Breast epithelium (tissue), 4 donors: ENCODE measurements around the gene ANK2. TPM values are rescaled to one million over a fixed set of nuclear protein-coding genes. Genes with fewer than 3 reads are reported as not detected.

Source experiments
- DNase-seq, 2 donors: peaks; one replicate each; pipeline ENCODE4 v3.0.0-alpha.2; 2019; ENCODE audit warnings: low spot score in 2 of 2
- H3K27ac ChIP-seq, 2 donors: fragments of 200-600 bp; sonication (generic) in 1 of 2; one replicate each; pipeline ENCODE4 v1.5.1; 2016 to 2019; ENCODE audit warnings: mild to moderate bottlenecking in 1 of 2
- H3K27me3 ChIP-seq, 2 donors: fragments of 200-600 bp; sonication (generic) in 1 of 2; one replicate each; pipeline versions ENCODE4 v1.5.1 to v1.6.0; 2017 to 2019; ENCODE audit warnings: control low read depth in 1 of 2, mild to moderate bottlenecking in 1 of 2
- H3K36me3 ChIP-seq: fragments of 200-600 bp; one replicate; pipeline ENCODE4 v1.5.1; 2019
- H3K4me1 ChIP-seq, 2 donors: fragments of 200-600 bp; sonication (generic); one replicate each; pipeline ENCODE4 v1.5.1; 2016 to 2019; ENCODE audit warnings: control low read depth in 1 of 2
- H3K4me3 ChIP-seq, 3 donors: fragments of 200-600 bp; sonication (generic); 1 replicate in 2 of 3; 2 replicates in 1 of 3; pipeline ENCODE4 v1.5.1; 2016 to 2019; ENCODE audit warnings: mild to moderate bottlenecking in 3 of 3, moderate library complexity in 2 of 3
- H3K9me3 ChIP-seq, 2 donors: fragments of 200-600 bp; sonication (generic) in 1 of 2; one replicate each; pipeline ENCODE4 v1.5.1; 2016 to 2019; ENCODE audit warnings: control low read depth in 1 of 2
- CTCF ChIP-seq, 3 donors: fragments of 450-650 bp; IDR thresholded peaks; one replicate each; pipeline ENCODE4 v1.5.1; 2016 to 2017; ENCODE audit warnings: antibody characterized with exemption in 3 of 3, mild to moderate bottlenecking in 3 of 3, moderate library complexity in 3 of 3
- POLR2A ChIP-seq: fragments of 450-650 bp; IDR thresholded peaks from one replicate; pipeline ENCODE4 v1.6.1; 2016; ENCODE audit warnings: antibody characterized with exemption, mild to moderate bottlenecking, moderate library complexity
- POLR2AphosphoS5 ChIP-seq, 3 donors: sonication (generic); formaldehyde crosslinking; IDR thresholded peaks; one replicate each; pipeline ENCODE4 v1.6.1; 2017; ENCODE audit warnings: antibody characterized with exemption in 3 of 3
- intact Hi-C: fragments of 100-400 bp; cut with DNase I; formaldehyde crosslinking; loops from one replicate; pipeline ENCODE4 v1.15.1; 2023; ENCODE audit warnings: low total_unique reads
- total RNA-seq, 3 donors: library from RNA; depleted of rRNA; stranded (reverse); fragments of >200 nt; gene quantifications; one replicate each; pipeline ENCODE4 v1.1.0, GENCODE V29; 2016

Gene ANK2
- total RNA-seq, 3 donors from 2014 or later: 22.0 to 145 (median 36.7) TPM

- no peaks in the 10 kb centered on the region for H3K27me3 ChIP-seq
- no peaks in the 10 kb centered on the region for H3K36me3 ChIP-seq
- TF ChIP-seq CTCF (IDR thresholded peaks at IDR 0.05) (no peak), POLR2AphosphoS5 (IDR thresholded peaks at IDR 0.05) (no peak), POLR2A (no peak)
- H3K9me3 ChIP-seq: no peaks in the 10 kb centered on the region
- H3K4me1 ChIP-seq: no peaks in the 10 kb centered on the region
- no peak overlapping the region for H3K27ac ChIP-seq
- DNase-seq: no peak
- H3K4me3 ChIP-seq: no peak overlapping the region
- intact Hi-C loops: no loop called here
Measured at GRCh38 chr4:113050371-113050755, 910 bp downstream of the ANK2 start.

- intact Hi-C loops: no loop called here
- TF ChIP-seq POLR2A: no peak
- TF ChIP-seq POLR2AphosphoS5 (IDR thresholded peaks at IDR 0.05): no peak
- TF ChIP-seq CTCF (IDR thresholded peaks at IDR 0.05): no peak
- Histone ChIP-seq H3K27ac (no peak overlapping the region), H3K9me3 (no peaks in the 10 kb centered on the region), H3K4me1 (no peaks in the 10 kb centered on the region), H3K27me3 (no peaks in the 10 kb centered on the region), H3K4me3 (no peak overlapping the region), H3K36me3 (no peaks in the 10 kb centered on the region)
- DNase-seq: no peak
Measured at GRCh38 chr4:113050837-113051236, 1.4 kb downstream of the ANK2 start.

GRCh38 chr4:113051361-113051760 is 1.9 kb downstream of the ANK2 start:
- no peak overlapping the region for H3K27ac ChIP-seq
- intact Hi-C loops: no loop called here
- no peaks in the 10 kb centered on the region for H3K36me3 ChIP-seq
- H3K9me3 ChIP-seq: no peaks in the 10 kb centered on the region
- no peak overlapping the region for H3K4me3 ChIP-seq
- TF ChIP-seq POLR2A (no peak), POLR2AphosphoS5 (IDR thresholded peaks at IDR 0.05) (no peak), CTCF (IDR thresholded peaks at IDR 0.05) (no peak)
- no peaks in the 10 kb centered on the region for H3K27me3 ChIP-seq
- no peak for DNase-seq
- no peaks in the 10 kb centered on the region for H3K4me1 ChIP-seq

GRCh38 chr4:113052379-113052951 is 3.0 kb downstream of the ANK2 start:
- H3K27ac ChIP-seq: no peak overlapping the region
- no peaks in the 10 kb centered on the region for H3K9me3 ChIP-seq
- H3K27me3 ChIP-seq: no peaks in the 10 kb centered on the region
- DNase-seq: no peak
- H3K36me3 ChIP-seq: no peaks in the 10 kb centered on the region
- no peak overlapping the region for H3K4me3 ChIP-seq
- no peak for TF ChIP-seq POLR2AphosphoS5 (IDR thresholded peaks at IDR 0.05)
- no peak for TF ChIP-seq CTCF (IDR thresholded peaks at IDR 0.05)
- no peak for TF ChIP-seq POLR2A
- no peaks in the 10 kb centered on the region for H3K4me1 ChIP-seq
- intact Hi-C loops: no loop called here

- Histone ChIP-seq H3K9me3 (no peaks in the 10 kb centered on the region), H3K27ac (no peak overlapping the region), H3K27me3 (no peaks in the 10 kb centered on the region), H3K4me1 (no peaks in the 10 kb centered on the region), H3K36me3 (no peaks in the 10 kb centered on the region), H3K4me3 (no peak overlapping the region)
- TF ChIP-seq CTCF (IDR thresholded peaks at IDR 0.05): no peak
- TF ChIP-seq POLR2AphosphoS5 (IDR thresholded peaks at IDR 0.05): no peak
- TF ChIP-seq POLR2A: no peak
- intact Hi-C loops: no loop called here
- DNase-seq: no peak
Measured at GRCh38 chr4:113053883-113054282, 4.4 kb downstream of the ANK2 start.
